BJ (cell line): ENCODE data around the gene PARK7. TPM values are rescaled to one million over a fixed set of nuclear protein-coding genes. Genes with fewer than 3 reads are reported as not detected.

Experiments used
- CTCF ChIA-PET: fragments of 350-600 bp; formaldehyde crosslinking; extraction: SDS; loops from one replicate; lab custom pipeline; 2021; ENCODE audit warnings: antibody characterized with exemption, inconsistent platforms; lab: Yijun Ruan, JAX
- POLR2A ChIA-PET: fragments of 300-600 bp; sonication (Branson Sonifier 250); formaldehyde crosslinking; extraction: SDS; loops from one replicate; lab custom pipeline; 2021; ENCODE audit warnings: antibody characterized with exemption; lab: Charles Lee
- DNase-seq: peaks from one replicate; pipeline ENCODE4 v3.0.0-alpha.2; 2011; ENCODE audit warnings: low read depth
- H3K27me3 ChIP-seq: 2 replicates; pipeline ENCODE4 v1.6.0; 2011; ENCODE audit warnings: low read length; ENCODE audit not compliant: control insufficient read depth, insufficient read depth
- H3K36me3 ChIP-seq: 2 replicates; pipeline ENCODE4 v1.5.1; 2011; ENCODE audit warnings: low read length; ENCODE audit not compliant: control insufficient read depth, insufficient read depth
- H3K4me3 ChIP-seq: 2 replicates; pipeline ENCODE4 v1.5.1; 2011; ENCODE audit warnings: low read depth, mild to moderate bottlenecking, control low read depth, low read length
- polyA plus RNA-seq: library from polyadenylated mRNA; depleted of rRNA; stranded (reverse); fragments of >200 nt; gene quantifications from 2 replicates; pipeline ENCODE4 v1.2.3, GENCODE V29; 2011
- TF ChIP-seq, protein P1 (sequence below): IDR thresholded peaks from 2 replicates; pipeline ENCODE4 v1.5.1; 2011; ENCODE audit warnings: low read depth, mild to moderate bottlenecking, control low read depth, inconsistent platforms, low read length, moderate library complexity; ENCODE audit not compliant: insufficient read depth

PARK7 gene
- polyA plus RNA-seq, 1 experiment = 242 TPM

DNA sequence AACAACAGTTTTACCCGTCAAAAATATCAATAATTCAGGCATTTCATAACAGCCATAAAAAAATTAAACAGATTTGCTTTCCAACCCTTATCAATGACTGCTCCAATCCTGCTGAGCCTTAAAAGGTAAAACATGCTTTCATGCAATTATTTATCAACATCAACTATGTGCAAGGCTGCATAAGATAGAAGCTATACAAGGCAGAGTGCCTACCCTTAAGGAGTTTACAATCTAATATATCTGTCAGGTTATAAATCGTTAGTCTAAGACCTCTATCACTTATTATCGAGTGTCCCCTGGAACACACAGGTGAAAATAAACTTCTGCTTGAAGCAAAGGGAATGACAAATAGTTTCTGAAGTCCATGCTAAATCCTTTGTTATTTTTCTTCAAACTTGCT lies 62.8 kb downstream of the PARK7 start:
- Histone ChIP-seq H3K4me3 (peak overlapping the region; percentile 68), H3K27me3 (no peaks in the 10 kb centered on the region), H3K36me3 (no peaks in the 10 kb centered on the region)
- no peak for DNase-seq
- POLR2A ChIA-PET = no interaction called here
- TF ChIP-seq, protein P1, sequence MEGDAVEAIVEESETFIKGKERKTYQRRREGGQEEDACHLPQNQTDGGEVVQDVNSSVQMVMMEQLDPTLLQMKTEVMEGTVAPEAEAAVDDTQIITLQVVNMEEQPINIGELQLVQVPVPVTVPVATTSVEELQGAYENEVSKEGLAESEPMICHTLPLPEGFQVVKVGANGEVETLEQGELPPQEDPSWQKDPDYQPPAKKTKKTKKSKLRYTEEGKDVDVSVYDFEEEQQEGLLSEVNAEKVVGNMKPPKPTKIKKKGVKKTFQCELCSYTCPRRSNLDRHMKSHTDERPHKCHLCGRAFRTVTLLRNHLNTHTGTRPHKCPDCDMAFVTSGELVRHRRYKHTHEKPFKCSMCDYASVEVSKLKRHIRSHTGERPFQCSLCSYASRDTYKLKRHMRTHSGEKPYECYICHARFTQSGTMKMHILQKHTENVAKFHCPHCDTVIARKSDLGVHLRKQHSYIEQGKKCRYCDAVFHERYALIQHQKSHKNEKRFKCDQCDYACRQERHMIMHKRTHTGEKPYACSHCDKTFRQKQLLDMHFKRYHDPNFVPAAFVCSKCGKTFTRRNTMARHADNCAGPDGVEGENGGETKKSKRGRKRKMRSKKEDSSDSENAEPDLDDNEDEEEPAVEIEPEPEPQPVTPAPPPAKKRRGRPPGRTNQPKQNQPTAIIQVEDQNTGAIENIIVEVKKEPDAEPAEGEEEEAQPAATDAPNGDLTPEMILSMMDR = no peak
- CTCF ChIA-PET = interaction anchor here (0.7 to 5.9 kb wide), 4 partner anchors 8 to 290 kb away, joined by 3 to 28 read pairs (median 4); no protein-coding TSS in a partner anchor

DNA sequence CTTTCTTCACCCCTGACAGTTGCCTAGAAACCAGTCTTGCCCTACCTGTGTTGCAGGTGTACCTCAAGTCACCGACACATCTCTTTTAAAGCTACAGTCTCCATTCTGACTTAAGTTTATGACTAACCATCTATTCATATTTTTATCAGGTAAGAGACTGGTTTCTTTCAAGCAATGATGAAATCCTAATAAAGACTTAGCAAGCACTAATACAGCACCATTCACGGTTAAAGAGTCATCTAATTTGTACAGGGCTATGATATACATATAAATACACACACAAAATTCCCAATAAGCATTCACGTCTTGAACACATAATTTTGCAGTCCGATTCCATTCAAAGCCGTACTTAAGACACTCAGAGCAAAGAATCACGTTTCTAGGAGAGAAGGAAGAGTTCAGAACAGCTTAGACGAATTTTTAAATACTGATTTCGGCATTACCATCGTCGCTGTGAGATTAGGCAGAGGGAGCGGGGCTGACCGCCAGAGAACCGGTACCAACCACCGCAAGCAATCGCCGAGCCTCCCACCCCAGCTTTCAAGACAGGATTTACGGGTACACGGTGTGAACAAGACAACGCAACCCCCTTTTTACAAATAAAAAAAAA lies 63.7 kb downstream of the PARK7 start:
- ChIA-PET POLR2A (interaction anchor here (0.6 kb wide), 1 partner anchor 108 kb away, joined by 5 read pairs; no protein-coding TSS in a partner anchor), CTCF (interaction anchor here (0.7 to 5.9 kb wide), 3 partner anchors 9 to 289 kb away, joined by 3 to 28 read pairs (median 4); no protein-coding TSS in a partner anchor)
- TF ChIP-seq, protein P1 = no peak
- no peak for DNase-seq
- peak overlapping the region; percentile 68 for H3K4me3 ChIP-seq
- H3K27me3 ChIP-seq = no peaks in the 10 kb centered on the region
- no peaks in the 10 kb centered on the region for H3K36me3 ChIP-seq

DNA sequence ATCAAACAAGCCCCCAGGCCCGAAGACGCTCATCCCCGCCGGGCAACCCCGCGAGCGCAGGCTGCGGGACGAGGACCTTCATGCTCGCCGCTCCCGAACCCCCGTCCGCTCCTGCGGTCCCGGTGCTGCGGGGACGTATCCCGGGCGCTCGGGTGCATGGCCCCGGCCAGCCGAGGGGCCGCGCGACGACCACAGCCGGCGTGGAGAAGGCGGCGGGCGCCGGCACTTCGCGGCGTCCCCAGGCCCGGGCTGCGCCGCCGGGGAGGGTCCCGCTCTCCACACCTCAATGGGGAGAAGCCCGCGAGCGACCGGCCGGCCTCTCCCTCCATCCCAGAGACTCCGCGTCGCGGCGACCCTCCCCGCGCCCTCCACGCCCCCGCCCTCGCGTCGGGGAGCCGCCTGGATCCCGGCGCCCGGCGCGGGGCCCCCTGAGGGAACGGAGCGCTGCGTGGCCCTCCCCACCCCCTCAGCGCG lies 64.2 kb downstream of the PARK7 start:
- TF ChIP-seq, protein P1 = no peak
- DNase-seq = no peak
- ChIA-PET POLR2A (interaction anchor here (0.6 kb wide), 1 partner anchor 107 kb away, joined by 5 read pairs; no protein-coding TSS in a partner anchor), CTCF (interaction anchor here (0.9 to 5.9 kb wide), 2 partner anchors 10 to 45 kb away, joined by 3 to 28 read pairs; no protein-coding TSS in a partner anchor)
- H3K36me3 ChIP-seq = no peaks in the 10 kb centered on the region
- H3K27me3 ChIP-seq = no peaks in the 10 kb centered on the region
- peak overlapping the region; percentile 68 for H3K4me3 ChIP-seq

DNA sequence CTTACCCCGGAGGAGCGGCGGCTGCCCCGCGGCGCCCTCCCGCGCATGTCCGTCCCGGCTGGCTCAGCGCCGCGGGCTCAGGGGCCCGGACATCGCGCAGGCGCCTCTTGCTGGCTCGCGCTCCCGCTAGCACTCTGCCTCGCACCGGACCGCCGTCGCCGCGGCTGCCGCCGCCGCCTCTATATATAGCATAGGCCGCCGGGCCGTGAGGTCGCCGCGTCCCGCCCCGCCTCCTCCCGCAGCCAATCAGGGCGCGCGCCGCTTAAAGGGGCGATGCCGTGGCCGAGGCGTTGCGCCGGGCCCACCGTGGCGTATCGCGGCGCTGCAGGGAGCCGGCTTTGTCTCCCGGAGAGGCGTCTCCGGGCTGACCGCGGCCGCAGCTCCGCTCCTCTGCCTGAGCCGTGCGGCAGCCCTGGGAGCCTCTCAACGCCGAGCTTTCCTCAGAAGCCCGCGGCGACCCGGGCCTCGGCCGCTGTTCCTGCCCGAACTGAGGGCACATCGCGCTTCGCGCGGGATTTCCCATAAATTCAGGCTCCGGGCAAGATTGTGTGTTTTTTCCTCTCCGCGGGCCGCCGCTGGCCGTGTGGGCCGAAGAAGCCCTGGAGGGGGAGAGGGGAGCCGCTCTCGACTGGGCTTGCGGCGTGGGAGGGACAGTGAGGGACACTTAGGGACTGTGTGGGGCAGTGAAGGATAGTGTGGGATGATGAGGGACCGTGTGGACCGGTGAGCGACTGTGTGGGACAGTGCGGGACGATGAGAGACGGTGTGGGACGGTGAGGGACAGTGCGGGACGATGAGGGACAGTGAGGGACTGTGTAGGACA lies 64.9 kb downstream of the PARK7 start, which contains the start of gene ERRFI1:
TSS of gene ERRFI1 (minus strand) at position 157 of the 823 bp plus-strand sequence. CDS start 10,690 bp downstream, outside the sequence.
- CTCF ChIA-PET = interaction anchor here (0.9 to 5.9 kb wide), 3 partner anchors 10 to 288 kb away, joined by 3 to 28 read pairs (median 12); no protein-coding TSS in a partner anchor
- Histone ChIP-seq H3K27me3 (no peaks in the 10 kb centered on the region), H3K36me3 (no peaks in the 10 kb centered on the region), H3K4me3 (peak within 1 kb of the TSS; percentile 68)
- POLR2A ChIA-PET = no interaction called here
- no peak for DNase-seq
- TF ChIP-seq, protein P1 = no peak
